Stimulated activated CD4-positive, alpha-beta T cell treated with anti-CD3 and anti-CD28 coated beads, Interleukin-15, amount 100 ng/mL, for 48 hours (primary cell): ENCODE measurements around the gene DHRS4L2.
"Not testable (repeated sequence)": the region's sequence is repeated elsewhere in the genome, so short reads cannot be mapped to it uniquely, and the experiment has no call there.

Experiments
- DNase-seq, 2 donors: peaks; one replicate each; pipeline ENCODE4 v3.0.0-alpha.2; 2020; ENCODE audit warnings: low read depth in 2 of 2

Gene DHRS4L2

GRCh38 chr14:24018978-24019377 lies 30.2 kb downstream of the DHRS4L2 start:
- DNase-seq, result not testable (repeated sequence)

- DNase-seq, result not testable (repeated sequence)
Observed at GRCh38 chr14:24019944-24020343, 31.2 kb downstream of the DHRS4L2 start.

GRCh38 chr14:24020520-24020919 lies 31.8 kb downstream of the DHRS4L2 start:
- not testable (repeated sequence) for DNase-seq

- not testable (repeated sequence) for DNase-seq
Observed at GRCh38 chr14:24024939-24025418, 36.2 kb downstream of the DHRS4L2 start.

GRCh38 chr14:24029687-24030086 lies 41.0 kb downstream of the DHRS4L2 start:
- DNase-seq, result not testable (repeated sequence)

- DNase-seq, result not testable (repeated sequence)
Observed at GRCh38 chr14:24031331-24031730, 42.6 kb downstream of the DHRS4L2 start.

- no peak for DNase-seq
Observed at GRCh38 chr14:24032727-24033418, 44.1 kb downstream of the DHRS4L2 start.

- not testable (repeated sequence) for DNase-seq
Observed at GRCh38 chr14:24035769-24036168, 47.0 kb downstream of the DHRS4L2 start.

- DNase-seq, result peak; percentile 38 to 49
Observed at GRCh38 chr14:24036169-24036962, 47.6 kb downstream of the DHRS4L2 start.

- not testable (repeated sequence) for DNase-seq
Observed at GRCh38 chr14:24036963-24037657, 48.4 kb downstream of the DHRS4L2 start.

- DNase-seq, result no peak
Observed at GRCh38 chr14:24037658-24038037, 48.9 kb downstream of the DHRS4L2 start.

- DNase-seq, result no peak
Observed at GRCh38 chr14:24038686-24039085, 50.0 kb downstream of the DHRS4L2 start.

GRCh38 chr14:24040692-24041091 lies 52.0 kb downstream of the DHRS4L2 start:
- DNase-seq, result no peak

- no peak for DNase-seq
Observed at GRCh38 chr14:24042746-24043145, 54.0 kb downstream of the DHRS4L2 start.

- DNase-seq, result not testable (repeated sequence)
Observed at GRCh38 chr14:24049002-24049401, 60.3 kb downstream of the DHRS4L2 start.

GRCh38 chr14:24050753-24051152 lies 62.0 kb downstream of the DHRS4L2 start:
- DNase-seq, result not testable (repeated sequence)

- no peak for DNase-seq
Observed at GRCh38 chr14:24051176-24051788, 62.6 kb downstream of the DHRS4L2 start.

- DNase-seq, result peak in 1 of 2 donors; percentile 42
Observed at GRCh38 chr14:24051789-24052655, 63.3 kb downstream of the DHRS4L2 start, which contains the start of gene CARMIL3. Gene CARMIL3 (plus strand): TSS chr14:24052009. CDS start chr14:24052154, 145 bp downstream.

- peak in 1 of 2 donors; percentile 61 for DNase-seq
Observed at GRCh38 chr14:24052656-24053547, 64.2 kb downstream of the DHRS4L2 start.
